IMR-90 (cell line): Measurements from ENCODE around the gene PRICKLE2. TPM values are rescaled to one million over a fixed set of nuclear protein-coding genes. Genes with fewer than 3 reads are reported as not detected.

Source experiments
- ATAC-seq: fragments of 200-7000 bp; cut with Tn5 transposase; 2 replicates; pipeline ENCODE4 v1.9.1; 2020; ENCODE audit warnings: low read depth, mild to moderate bottlenecking, moderate library complexity
- BruUV-seq: library from RNA; stranded (reverse); fragments of 400-500 nt; replicated peaks from 2 replicates; lab custom pipeline; 2021; lab: Mats Ljungman, UMichigan
- CTCF ChIA-PET: fragments of 300-600 bp; formaldehyde crosslinking; extraction: SDS; loops from one replicate; lab custom pipeline; 2021; ENCODE audit warnings: antibody characterized with exemption; lab: Yijun Ruan, JAX
- POLR2A ChIA-PET: fragments of 300-600 bp; sonication (Branson Sonifier 250); formaldehyde crosslinking; loops from one replicate; lab custom pipeline; 2022; ENCODE audit warnings: antibody characterized with exemption; ENCODE audit not compliant: unreplicated experiment; lab: Charles Lee
- DNase-seq: peaks from one replicate; pipeline ENCODE4 v3.0.0; 2013
- H2AFZ ChIP-seq: replicated peaks from 2 replicates; pipeline ENCODE3; 2013; ENCODE audit warnings: low read length, mild to moderate bottlenecking; ENCODE audit not compliant: poor library complexity
- H2AK5ac ChIP-seq: 2 replicates; pipeline ENCODE4 v1.6.1; 2013; ENCODE audit warnings: low read depth, low read length, inconsistent platforms
- H2AK9ac ChIP-seq: replicated peaks from 2 replicates; pipeline ENCODE3; 2013; ENCODE audit warnings: mild to moderate bottlenecking, low read depth, low read length, moderate library complexity; ENCODE audit not compliant: poor library complexity
- H2BK120ac ChIP-seq: 2 replicates; pipeline ENCODE4 v1.6.1; 2013; ENCODE audit warnings: low read depth, low read length, inconsistent platforms
- H2BK15ac ChIP-seq: 3 replicates; pipeline ENCODE4 v1.6.1; 2013; ENCODE audit warnings: low read depth, low read length, inconsistent platforms
- H2BK20ac ChIP-seq: 2 replicates; pipeline ENCODE4 v1.6.1; 2013; ENCODE audit warnings: low read depth, mild to moderate bottlenecking, inconsistent platforms, low read length, moderate library complexity
- H2BK5ac ChIP-seq: 2 replicates; pipeline ENCODE4 v1.6.1; 2013; ENCODE audit warnings: mild to moderate bottlenecking, low read depth, low read length, inconsistent platforms; ENCODE audit not compliant: poor library complexity, severe bottlenecking
- H3K14ac ChIP-seq: replicated peaks from 2 replicates; pipeline ENCODE4 v1.6.1; 2013; ENCODE audit warnings: low read depth, low read length, inconsistent platforms
- H3K18ac ChIP-seq: 2 replicates; pipeline ENCODE4 v1.6.1; 2013; ENCODE audit warnings: low read depth, low read length, control low read depth
- H3K23ac ChIP-seq: 2 replicates; pipeline ENCODE4 v1.6.1; 2013; ENCODE audit warnings: low read depth, low read length, inconsistent platforms
- H3K27ac ChIP-seq: 2 replicates; pipeline ENCODE4 v1.5.1; 2013; ENCODE audit warnings: mild to moderate bottlenecking, control low read depth, low read length; ENCODE audit not compliant: insufficient read depth
- H3K27me3 ChIP-seq: 2 replicates; pipeline ENCODE4 v1.6.1; 2013; ENCODE audit warnings: low read length; ENCODE audit not compliant: control insufficient read depth, insufficient read depth
- H3K36me3 ChIP-seq: 2 replicates; pipeline ENCODE4 v1.6.1; 2013; ENCODE audit warnings: low read length, mixed read lengths; ENCODE audit not compliant: control insufficient read depth, insufficient read depth
- H3K4ac ChIP-seq: 2 replicates; pipeline ENCODE4 v1.6.1; 2013; ENCODE audit warnings: low read depth, low read length, inconsistent platforms
- H3K4me1 ChIP-seq: 2 replicates; pipeline ENCODE4 v1.6.1; 2013; ENCODE audit warnings: low read length, mixed read lengths; ENCODE audit not compliant: control insufficient read depth, insufficient read depth
- H3K4me2 ChIP-seq: 2 replicates; pipeline ENCODE4 v1.6.1; 2013; ENCODE audit warnings: low read depth, mild to moderate bottlenecking, control low read depth, low read length, moderate library complexity
- H3K4me3 ChIP-seq: 2 replicates; pipeline ENCODE4 v1.5.1; 2013; ENCODE audit warnings: low read depth, mild to moderate bottlenecking, control low read depth, low read length, moderate library complexity; ENCODE audit not compliant: insufficient read depth
- H3K56ac ChIP-seq: 2 replicates; pipeline ENCODE4 v1.6.1; 2013; ENCODE audit warnings: low read length, inconsistent platforms; ENCODE audit not compliant: insufficient read depth; ENCODE audit errors: extremely low read depth
- H3K79me1 ChIP-seq, 2 experiments: 2 replicates each; pipeline ENCODE4 v1.6.1; 2013; ENCODE audit warnings: low read length in 2 of 2, inconsistent platforms in 1 of 2, low read depth in 1 of 2
- H3K9ac ChIP-seq: 2 replicates; pipeline ENCODE4 v1.6.1; 2013; ENCODE audit warnings: low read depth, low read length, control low read depth
- H3K9me1 ChIP-seq: 2 replicates; pipeline ENCODE4 v1.6.1; 2013; ENCODE audit warnings: low read length, inconsistent platforms; ENCODE audit not compliant: insufficient read depth
- H3K9me3 ChIP-seq: 2 replicates; pipeline ENCODE4 v1.6.1; 2013; ENCODE audit warnings: low read length; ENCODE audit not compliant: control insufficient read depth, insufficient read depth
- H4K20me1 ChIP-seq: 2 replicates; pipeline ENCODE4 v1.6.1; 2013; ENCODE audit warnings: low read length, inconsistent platforms; ENCODE audit not compliant: insufficient read depth
- H4K5ac ChIP-seq: 2 replicates; pipeline ENCODE4 v1.6.1; 2013; ENCODE audit warnings: mild to moderate bottlenecking, low read depth, low read length, control low read depth
- H4K8ac ChIP-seq, 2 experiments: 2 replicates each; pipeline ENCODE4 v1.6.1; 2013; ENCODE audit warnings: low read depth in 2 of 2, low read length in 2 of 2, control low read depth in 1 of 2, inconsistent platforms in 1 of 2
- H4K91ac ChIP-seq: 2 replicates; pipeline ENCODE4 v1.6.1; 2013; ENCODE audit warnings: low read depth, low read length, inconsistent platforms; ENCODE audit not compliant: insufficient read depth
- CEBPB ChIP-seq: IDR thresholded peaks from 2 replicates; pipeline ENCODE4 v1.6.1; 2012; ENCODE audit warnings: low read depth, low read length, improper control_type of control experiment
- RAD21 ChIP-seq: IDR thresholded peaks from 2 replicates; pipeline ENCODE4 v1.6.1; 2012; ENCODE audit warnings: low read length, improper control_type of control experiment
- RCOR1 ChIP-seq: IDR thresholded peaks from 2 replicates; pipeline ENCODE4 v1.6.1; 2012; ENCODE audit warnings: mild to moderate bottlenecking, low read length, improper control_type of control experiment; ENCODE audit not compliant: insufficient replicate concordance
- WGBS, 2 experiments: methylation state at CpG; one replicate each; pipeline versions ENCODE4 v1.1.5 to v1.1.7; 2013; ENCODE audit warnings: missing lambda C conversion rate in 2 of 2; ENCODE audit not compliant: insufficient read length in 1 of 2; ENCODE audit errors: extremely low coverage in 2 of 2; 5-methylcytosine and 5-hydroxymethylcytosine counted together
- dilution Hi-C: fragments of 300-500 bp; cut with HindIII; formaldehyde crosslinking; loops from one replicate; pipeline ENCODE4 v1.14.3; 2018; ENCODE audit warnings: low sequenced_read_pairs; ENCODE audit not compliant: unreplicated experiment
- in situ Hi-C: fragments of 300-500 bp; cut with MboI; formaldehyde crosslinking; loops from 3 replicates; pipeline ENCODE4 v1.14.3; 2019; ENCODE audit warnings: low sequenced_read_pairs, inconsistent platforms, mixed read lengths
- intact Hi-C: fragments of 100-400 bp; cut with micrococcal nuclease; formaldehyde crosslinking; loops from 2 replicates; pipeline ENCODE4 v1.10.0; 2022
- polyA plus RNA-seq, 3 experiments: library from polyadenylated mRNA; depleted of rRNA; stranded (reverse); fragments of >200 nt; gene quantifications; 2 replicates each; pipeline ENCODE4 v1.2.3, GENCODE V29; 2012; ENCODE audit warnings: low replicate concordance in 1 of 3
- total RNA-seq: library from RNA; depleted of rRNA; stranded (reverse); fragments of >200 nt; gene quantifications from 2 replicates; pipeline ENCODE4 v1.2.3, GENCODE V29; 2012

Gene PRICKLE2
- total and polyA plus RNA-seq, 2 of the 4 experiments (the other 2 are of a cell fraction) = 4.1 to 14.2 TPM

DNA sequence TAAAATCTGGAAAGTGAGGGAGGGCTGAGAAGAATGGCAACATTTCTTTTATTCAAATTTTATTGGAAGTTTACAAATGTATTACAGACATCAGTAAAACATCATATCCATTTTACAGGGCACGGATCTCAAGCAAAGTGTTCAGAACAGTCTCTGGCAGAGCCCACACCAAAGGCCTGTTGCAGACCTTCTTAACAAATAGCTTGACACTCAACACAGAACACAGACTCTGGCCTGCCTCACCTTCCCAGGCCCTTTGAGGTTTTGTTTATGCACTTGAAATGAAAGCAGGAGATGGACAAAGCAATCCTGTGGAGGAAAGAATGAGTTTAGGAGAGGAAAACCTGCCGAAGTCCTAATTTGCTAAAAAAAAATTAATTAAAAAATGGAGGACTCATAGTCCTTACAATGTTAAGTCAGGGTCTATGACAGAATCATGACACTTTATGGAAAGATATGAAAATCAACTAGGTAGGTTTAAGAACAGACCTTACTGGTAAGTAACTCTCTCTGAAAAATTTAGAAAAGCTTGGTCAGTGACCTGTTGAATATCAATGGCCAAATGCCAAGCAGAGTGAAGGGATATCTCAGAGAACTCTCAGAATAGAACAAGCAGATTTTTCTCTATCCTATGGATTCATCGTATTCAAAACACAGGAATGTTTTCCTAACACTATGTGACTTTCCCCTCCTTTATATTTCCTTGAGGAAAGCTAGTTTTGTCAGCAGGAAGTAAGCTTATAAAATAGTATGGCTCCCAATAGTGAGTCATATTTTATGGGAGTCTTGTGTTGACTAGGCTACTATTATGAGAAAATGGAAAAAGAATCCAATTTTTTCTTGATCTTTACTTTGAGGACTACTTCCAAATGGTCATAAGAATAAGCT is 131.2 kb downstream of the PRICKLE2 start:
- H2BK20ac ChIP-seq = no peak overlapping the region
- H3K4me3 ChIP-seq = no peak overlapping the region
- H3K4me1 ChIP-seq = no peaks in the 10 kb centered on the region; the same call in 1 of the 2 replicates
- H3K23ac ChIP-seq = no peak overlapping the region
- in situ Hi-C loops = no loop called here
- ChIA-PET CTCF (no interaction called here), POLR2A (no interaction called here)
- H3K27me3 ChIP-seq = no peaks in the 10 kb centered on the region
- H4K20me1 ChIP-seq = no peaks in the 10 kb centered on the region
- TF ChIP-seq RAD21 (no peak), RCOR1 (no peak), CEBPB (no peak)
- H2BK120ac ChIP-seq = no peak overlapping the region
- H4K5ac ChIP-seq = no peak overlapping the region
- dilution Hi-C loops = no loop called here
- DNase-seq = no peak
- H3K9ac ChIP-seq = no peak overlapping the region
- H3K9me3 ChIP-seq = no peaks in the 10 kb centered on the region
- no peak overlapping the region for H2AK9ac ChIP-seq
- no peak overlapping the region for H3K14ac ChIP-seq
- no peak overlapping the region for H2AFZ ChIP-seq
- H3K9me1 ChIP-seq = no peaks in the 10 kb centered on the region; the same call in 1 of the 2 replicates
- H3K27ac ChIP-seq = no peak overlapping the region
- H3K4ac ChIP-seq = no peak overlapping the region
- no peak overlapping the region for H2BK15ac ChIP-seq
- H4K8ac ChIP-seq = no peak overlapping the region
- intact Hi-C loops = no loop called here
- H2BK5ac ChIP-seq = no peak overlapping the region
- no peak overlapping the region for H4K91ac ChIP-seq
- ATAC-seq = no peak
- no peak overlapping the region for H3K18ac ChIP-seq
- no peak overlapping the region for H3K4me2 ChIP-seq
- no peak overlapping the region for H2AK5ac ChIP-seq
- peaks cover 25% of the 10 kb centered on the region for H3K36me3 ChIP-seq
- no peak overlapping the region for H3K56ac ChIP-seq
- WGBS, 2 experiments = no CpG with 5 or more reads among the region's 3 CpGs
- no TSS peak for BruUV-seq
- H3K79me1 ChIP-seq = peaks cover 8 to 16% of the 10 kb centered on the region in 2 experiments; a peak in 2 of 4 replicates
